Left lobe of liver (tissue), 2 donors: Measurements from ENCODE around the gene RLN1. TPM values are rescaled to one million over a fixed set of nuclear protein-coding genes. Genes with fewer than 3 reads are reported as not detected.
"Not testable (repeated sequence)": the region's sequence is repeated elsewhere in the genome, so short reads cannot be mapped to it uniquely, and the experiment has no call there.

Experiments used
- ATAC-seq: fragments of 200-7000 bp; cut with Tn5 transposase; one replicate; pipeline ENCODE4 v1.9.1; 2020; ENCODE audit warnings: mild to moderate bottlenecking, moderate library complexity
- DNase-seq: peaks from one replicate; pipeline ENCODE4 v3.0.0-alpha.2; 2020; ENCODE audit warnings: low spot score
- total RNA-seq: library from RNA; stranded (reverse); gene quantifications from one replicate; pipeline ENCODE4 v1.2.1, GENCODE V29; 2021
- donor health status: DM: no; HTN: no; CAD: no; lungs with moderate emphysema.
- donor health status: DM: no; HTN: yes; CAD: no.

Gene RLN1, protein sequence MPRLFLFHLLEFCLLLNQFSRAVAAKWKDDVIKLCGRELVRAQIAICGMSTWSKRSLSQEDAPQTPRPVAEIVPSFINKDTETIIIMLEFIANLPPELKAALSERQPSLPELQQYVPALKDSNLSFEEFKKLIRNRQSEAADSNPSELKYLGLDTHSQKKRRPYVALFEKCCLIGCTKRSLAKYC
- not detected for total RNA-seq

- ATAC-seq = peak; percentile 99
- not testable (repeated sequence) for DNase-seq
Measured at GRCh38 chr9:5338992-5339981, at the start of gene RLN1. Gene RLN1 (minus strand): TSS chr9:5339876. CDS start chr9:5339746, 130 bp downstream.

DNA sequence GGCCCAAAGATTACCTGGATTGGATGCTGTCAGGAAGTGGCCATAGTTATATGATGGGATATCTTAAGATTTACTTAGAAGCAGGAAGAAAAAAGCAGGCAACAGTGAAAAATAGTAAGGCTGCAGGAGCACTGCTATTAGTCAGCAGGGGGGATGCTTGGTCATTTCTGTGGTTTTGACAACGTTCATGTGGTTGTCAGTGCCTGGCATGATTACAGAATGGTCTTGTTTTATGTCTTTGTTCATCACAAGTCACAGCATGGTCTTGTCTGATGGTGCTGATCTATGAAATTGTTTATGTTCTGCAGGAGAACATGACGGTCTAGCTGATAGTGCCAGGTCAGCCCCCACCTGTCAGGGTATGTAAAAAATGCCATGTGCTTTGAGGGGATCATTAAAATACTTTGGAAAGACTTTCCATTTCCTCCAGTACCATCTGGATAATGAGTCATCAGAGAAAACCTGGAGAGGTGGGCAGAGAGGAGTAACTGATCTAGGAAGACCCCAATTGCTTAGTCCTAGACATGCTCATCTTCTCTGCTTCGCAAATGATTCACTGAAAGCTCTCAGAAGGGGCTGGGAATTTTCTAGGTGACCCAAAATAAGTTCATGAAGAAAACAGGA, 49.5 kb upstream of the RLN1 start:
- ATAC-seq (no peak), DNase-seq (no peak)

DNA sequence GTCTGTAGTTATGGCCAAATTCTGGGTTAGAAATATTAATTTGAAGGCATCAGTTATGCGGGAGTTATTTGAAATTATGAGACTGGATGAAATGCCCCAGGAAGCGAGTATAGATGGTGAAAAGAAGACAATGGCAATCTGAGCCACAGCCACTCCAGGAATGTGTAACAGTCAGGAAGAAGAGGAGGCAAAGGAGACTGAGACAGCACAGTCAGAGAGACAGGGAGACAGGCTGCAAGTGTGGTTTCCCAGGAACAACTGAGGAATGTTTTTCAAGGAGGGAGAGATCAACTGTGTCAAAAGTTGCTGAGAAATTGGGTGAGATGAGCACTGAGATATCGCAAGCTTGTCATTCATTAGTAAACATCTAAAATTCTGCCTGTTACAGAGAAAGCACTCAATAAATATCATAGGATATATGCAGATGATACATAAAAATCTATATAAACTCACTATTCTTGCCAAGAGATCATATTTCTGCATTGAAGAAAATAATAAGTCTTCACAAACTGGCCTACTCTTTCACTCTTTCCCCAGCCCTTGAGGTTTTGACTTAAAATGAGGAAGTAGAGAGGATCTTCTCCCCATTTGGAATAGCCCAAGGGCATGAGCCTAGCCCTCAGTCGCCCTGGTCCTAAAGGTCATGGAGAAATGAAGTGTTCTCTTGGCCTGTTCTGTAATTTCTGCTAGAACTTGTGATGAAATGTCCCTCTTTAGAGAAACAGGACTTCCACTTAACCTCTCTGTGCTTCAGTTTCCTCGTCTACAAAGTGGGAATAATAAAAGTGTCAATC, 48.5 kb upstream of the RLN1 start:
- ATAC-seq (no peak), DNase-seq (no peak)

GRCh38 chr9:5384436-5384835, 44.8 kb upstream of the RLN1 start:
- ATAC-seq (no peak), DNase-seq (no peak)

DNA sequence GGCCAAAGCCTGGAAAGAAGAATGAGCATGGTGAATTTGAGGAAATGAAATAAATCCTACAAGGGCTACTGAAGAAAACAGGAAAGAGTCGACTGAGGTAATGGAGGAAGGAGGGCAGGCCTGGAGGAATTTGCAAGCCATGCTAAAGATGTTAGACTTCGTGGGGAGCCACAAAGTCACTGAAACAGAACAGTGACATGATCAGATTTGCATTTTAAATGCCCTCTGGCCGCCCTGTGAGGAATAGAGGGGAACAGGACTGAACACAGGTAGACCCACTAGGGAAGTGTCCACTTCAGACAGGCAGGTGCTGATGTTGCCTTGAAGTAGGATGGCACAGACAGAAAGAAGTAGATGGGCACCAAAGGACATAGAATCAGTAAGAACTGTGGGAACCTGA, 42.8 kb upstream of the RLN1 start:
- DNase-seq (no peak), ATAC-seq (no peak)

- ATAC-seq (no peak), DNase-seq (no peak)
Measured at GRCh38 chr9:5375790-5376477, 36.3 kb upstream of the RLN1 start.

GRCh38 chr9:5375091-5375490, 35.4 kb upstream of the RLN1 start:
- ATAC-seq (no peak), DNase-seq (no peak)

DNA sequence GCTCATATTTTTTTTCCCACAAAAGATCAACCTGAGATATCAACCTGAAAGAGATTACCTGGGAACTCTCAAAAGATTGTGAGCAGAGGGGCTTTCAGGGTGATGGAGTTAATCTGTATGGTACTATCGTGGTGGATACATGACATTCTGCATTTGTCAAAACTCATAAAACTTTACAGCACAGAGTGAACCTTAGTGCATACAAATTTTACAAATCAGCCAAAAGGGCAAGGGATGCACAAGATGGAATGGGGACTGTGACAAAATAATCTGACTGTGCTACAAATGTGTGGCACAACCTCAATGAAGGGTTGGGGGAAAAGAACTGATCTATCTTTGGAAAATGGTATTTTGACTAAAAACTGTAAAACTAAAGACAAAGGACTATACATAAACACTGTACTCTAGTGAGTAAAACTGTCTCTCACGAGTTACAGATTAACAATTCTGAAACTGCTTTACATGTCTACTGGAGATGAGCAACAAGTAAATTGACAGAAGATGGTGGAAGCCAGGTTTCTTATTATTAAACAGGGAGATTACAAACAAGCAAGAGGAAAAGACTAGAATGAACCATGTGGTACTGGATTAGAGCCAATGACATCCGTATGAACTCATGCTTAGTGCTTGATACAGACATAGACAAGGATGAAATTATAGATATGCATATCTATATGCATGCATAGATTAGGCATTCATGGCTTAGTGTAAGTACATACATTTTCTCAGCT, 24.8 kb upstream of the RLN1 start:
- ATAC-seq (no peak), DNase-seq (no peak)

DNA sequence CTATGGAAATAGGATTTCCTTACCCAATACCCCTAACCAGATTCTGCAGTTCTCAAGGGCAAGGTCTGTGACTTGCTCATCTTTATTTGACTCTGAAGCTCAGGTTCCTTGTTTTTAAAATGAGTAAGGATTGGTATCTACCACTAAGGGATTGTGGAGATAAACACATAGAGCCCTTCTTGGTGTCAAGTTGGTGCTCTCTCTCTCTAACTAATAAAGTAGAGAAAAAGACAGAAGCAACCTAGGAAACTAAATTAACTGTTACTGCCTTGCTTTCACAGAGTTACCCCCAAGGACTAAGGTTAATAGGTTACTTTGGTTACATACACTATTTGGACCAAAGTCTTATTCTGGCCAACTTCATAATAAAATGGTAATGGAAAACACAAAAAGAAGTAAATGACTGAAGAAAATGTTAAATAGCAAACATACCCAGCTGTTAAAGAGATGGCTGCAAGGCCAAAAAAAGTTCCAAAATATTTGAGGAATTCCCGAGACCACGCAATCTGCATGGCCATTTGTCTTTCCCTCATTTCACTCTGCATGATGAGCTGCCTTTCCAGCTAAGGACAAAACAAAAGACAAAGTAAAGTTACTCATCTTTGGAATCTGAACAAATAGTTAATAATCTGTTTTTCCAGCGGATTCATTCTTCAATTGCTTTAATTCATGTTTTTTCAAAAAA, 21.8 kb upstream of the RLN1 start:
- DNase-seq (no peak), ATAC-seq (no peak)

DNA sequence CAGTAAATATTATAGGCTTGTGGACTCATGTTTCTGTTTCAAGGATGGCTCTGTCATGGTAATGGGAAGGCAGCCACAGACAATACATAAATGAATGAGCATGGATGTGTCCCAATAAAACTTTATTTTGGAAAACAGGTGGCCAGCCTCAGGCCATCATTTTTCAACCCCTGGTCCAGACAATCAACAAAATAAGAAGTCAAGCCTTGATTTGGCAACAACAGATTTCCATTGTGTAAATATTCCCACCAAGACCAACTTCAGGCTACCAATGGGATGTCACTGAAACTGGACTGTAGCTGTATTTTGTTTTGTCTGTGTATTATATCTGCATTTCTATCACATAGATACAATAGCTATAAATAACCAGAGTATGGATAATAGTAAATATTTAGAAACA, 20.7 kb upstream of the RLN1 start:
- DNase-seq (no peak), ATAC-seq (no peak)

DNA sequence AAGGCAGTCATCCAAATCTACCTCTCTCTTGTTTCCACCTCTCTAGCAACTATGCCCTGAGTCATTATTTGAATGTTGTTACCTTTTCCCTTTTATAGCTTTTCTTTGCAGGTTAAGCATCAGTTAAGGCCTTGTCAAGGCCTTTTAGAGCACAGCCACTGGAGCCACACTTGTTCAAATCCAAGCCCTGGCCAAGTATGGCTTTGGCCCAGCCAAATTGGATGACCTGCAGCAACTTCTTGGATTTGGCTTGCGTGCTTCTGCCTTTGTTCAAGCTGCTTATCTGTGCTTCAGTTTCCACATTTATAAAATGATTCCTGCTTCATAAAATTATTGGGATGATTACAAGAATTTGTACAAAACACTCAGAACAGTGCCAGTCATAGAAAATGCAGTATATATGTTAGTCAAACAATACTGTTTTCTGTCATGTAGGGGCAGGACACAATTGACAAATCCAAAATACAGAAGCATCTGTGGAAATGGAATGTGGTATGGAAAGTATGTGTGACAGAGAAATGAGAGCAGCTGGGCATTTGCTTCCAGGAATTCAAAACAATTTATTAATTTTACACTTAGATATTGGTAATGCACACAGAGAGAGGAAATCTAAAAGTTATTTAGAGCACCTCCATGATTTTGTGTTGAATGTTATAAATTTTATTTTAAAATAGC, 17.9 kb upstream of the RLN1 start:
- DNase-seq = no peak
- no peak for ATAC-seq

GRCh38 chr9:5355817-5356216, 16.1 kb upstream of the RLN1 start:
- ATAC-seq (no peak), DNase-seq (no peak)

GRCh38 chr9:5355226-5355625, 15.6 kb upstream of the RLN1 start:
- no peak for DNase-seq
- ATAC-seq = no peak

GRCh38 chr9:5354184-5354583, 14.5 kb upstream of the RLN1 start:
- DNase-seq = no peak
- no peak for ATAC-seq

- ATAC-seq = no peak
- no peak for DNase-seq
Measured at GRCh38 chr9:5352637-5353248, 13.1 kb upstream of the RLN1 start.

DNA sequence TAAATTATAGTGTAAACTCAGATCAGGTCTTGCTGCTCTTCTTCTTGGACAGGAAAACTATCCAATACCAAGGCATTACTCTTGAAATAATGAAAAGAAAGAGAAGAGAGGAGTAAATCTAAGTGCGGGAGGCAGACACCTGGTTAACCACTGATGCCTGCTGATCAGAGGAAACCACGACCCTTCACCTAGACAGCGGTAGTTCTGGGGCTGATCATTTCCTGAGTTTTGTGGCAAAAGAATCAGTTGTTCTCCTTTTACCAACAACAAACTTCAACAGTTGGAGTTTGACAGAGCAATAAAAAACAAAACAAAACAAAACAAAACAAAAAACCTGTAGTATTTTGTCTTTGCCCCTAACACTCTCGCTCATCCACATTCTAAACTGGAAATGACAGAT, 3.0 kb downstream of the RLN1 start:
- no peak for DNase-seq

DNA sequence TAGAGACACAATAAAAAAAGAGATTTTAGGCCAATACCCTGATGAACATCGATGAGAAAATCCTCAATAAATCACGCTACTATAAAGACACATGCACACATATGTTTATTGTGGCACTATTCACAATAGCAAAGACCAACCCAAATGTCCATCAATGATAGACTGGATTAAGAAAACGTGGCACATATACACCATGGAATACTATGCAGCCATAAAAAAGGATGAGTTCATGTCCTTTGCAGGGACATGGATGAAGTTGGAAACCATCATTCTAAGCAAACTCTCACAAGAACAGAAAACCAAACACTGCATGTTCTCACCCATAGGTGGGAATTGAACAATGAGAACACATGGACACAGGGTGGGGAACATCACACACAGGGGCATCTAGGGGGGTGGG, 8.4 kb downstream of the RLN1 start:
- ATAC-seq = not testable (repeated sequence)

More for the DNA sequence above, 3.0 kb downstream of the RLN1 start:
- ATAC-seq = no peak

DNA sequence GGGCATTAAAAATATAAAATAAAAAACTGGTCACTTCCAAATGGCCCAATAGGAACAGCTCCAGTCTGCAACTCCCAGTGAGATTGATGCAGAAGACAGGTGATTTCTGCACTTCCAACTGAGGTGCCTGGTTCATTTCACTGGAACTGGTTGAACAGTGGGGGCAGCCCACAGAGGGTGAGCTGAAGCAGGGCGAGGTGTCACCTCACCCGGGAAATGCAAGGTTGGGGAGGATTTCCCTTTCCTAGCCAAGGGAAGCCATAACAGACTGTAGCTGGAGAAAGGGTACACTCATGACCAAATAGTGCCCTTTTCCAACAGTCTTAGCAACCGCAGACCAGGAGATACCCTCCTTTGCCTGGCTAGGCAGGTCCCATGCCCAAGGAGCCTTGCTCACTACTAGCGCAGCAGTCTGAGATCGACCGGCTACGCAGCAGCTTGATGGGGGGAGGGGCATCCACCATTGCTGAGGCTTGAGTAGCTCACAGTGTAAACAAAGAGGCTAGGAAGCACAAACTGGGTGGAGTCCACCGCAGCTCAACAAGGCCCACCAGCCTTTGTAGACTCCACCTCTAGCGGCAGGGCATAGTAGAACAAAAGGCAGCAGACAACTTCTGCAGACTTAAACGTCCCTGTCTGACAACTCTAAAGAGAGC, 12.7 kb downstream of the RLN1 start:
- no peak for DNase-seq
- ATAC-seq = no peak

More for the DNA sequence above, 8.4 kb downstream of the RLN1 start:
- DNase-seq = not testable (repeated sequence)
